Natural killer cell (primary cell): ENCODE results near the gene EEF2K. TPM values are rescaled to one million over a fixed set of nuclear protein-coding genes. Genes with fewer than 3 reads are reported as not detected.
"Not testable (repeated sequence)": the region's sequence is repeated elsewhere in the genome, so short reads cannot be mapped to it uniquely, and the experiment has no call there.

ENCODE experiments used
- ATAC-seq, 3 donors: fragments of 150-1000 bp in 2 of 3; fragments of 200-7000 bp in 1 of 3; cut with Tn5 transposase; 1 replicate in 1 of 3; 2 replicates in 2 of 3; pipeline ENCODE4 v1.10.0; 2021; ENCODE audit warnings: mild to moderate bottlenecking in 2 of 3, moderate library complexity in 2 of 3
- DNase-seq, 2 donors: peaks; one replicate each; pipeline versions ENCODE4 v3.0.0 to v3.0.0-alpha.2; 2013 to 2021; ENCODE audit warnings: mixed read lengths in 1 of 2
- H3K27ac ChIP-seq: one replicate; pipeline ENCODE4 v1.5.1; 2013; ENCODE audit warnings: mild to moderate bottlenecking, low read length
- H3K27me3 ChIP-seq: one replicate; pipeline ENCODE4 v1.6.1; 2013; ENCODE audit warnings: low read length; ENCODE audit not compliant: control insufficient read depth, insufficient read depth
- H3K36me3 ChIP-seq: one replicate; pipeline ENCODE4 v1.6.1; 2013; ENCODE audit warnings: low read length; ENCODE audit not compliant: control insufficient read depth, insufficient read depth
- H3K4me1 ChIP-seq: one replicate; pipeline ENCODE4 v1.6.1; 2013; ENCODE audit warnings: low read length; ENCODE audit not compliant: control insufficient read depth, insufficient read depth
- H3K4me3 ChIP-seq: one replicate; pipeline ENCODE4 v1.5.1; 2013; ENCODE audit warnings: low read length
- H3K9me3 ChIP-seq: one replicate; pipeline ENCODE4 v1.6.1; 2013; ENCODE audit warnings: low read length; ENCODE audit not compliant: control insufficient read depth, insufficient read depth
- H3K27ac Mint-ChIP-seq, 2 donors: one replicate each; pipeline ENCODE4 v1.8.0; 2022; ENCODE audit warnings: mild to moderate bottlenecking in 2 of 2, mixed read lengths in 2 of 2, moderate library complexity in 1 of 2
- H3K27me3 Mint-ChIP-seq, 2 donors: one replicate each; pipeline ENCODE4 v1.8.0; 2022; ENCODE audit warnings: low read depth in 2 of 2, mixed read lengths in 2 of 2
- H3K36me3 Mint-ChIP-seq: one replicate; pipeline ENCODE4 v1.8.0; 2022; ENCODE audit warnings: mixed read lengths
- H3K4me1 Mint-ChIP-seq, 2 donors: one replicate each; pipeline ENCODE4 v1.8.0; 2022; ENCODE audit warnings: mixed read lengths in 2 of 2
- H3K4me3 Mint-ChIP-seq: one replicate; pipeline ENCODE4 v1.8.0; 2022; ENCODE audit warnings: mild to moderate bottlenecking, moderate library complexity, mixed read lengths
- H3K9me3 Mint-ChIP-seq, 2 donors: one replicate each; pipeline ENCODE4 v1.8.0; 2022; ENCODE audit warnings: mixed read lengths in 2 of 2
- CTCF ChIP-seq: fragments of 200-600 bp; IDR thresholded peaks from one replicate; pipeline ENCODE4 v1.8.0; 2022; ENCODE audit warnings: antibody characterized with exemption
- WGBS: methylation state at CpG from one replicate; pipeline ENCODE4 v1.1.7; 2013; ENCODE audit warnings: missing lambda C conversion rate; ENCODE audit not compliant: insufficient coverage; 5-methylcytosine and 5-hydroxymethylcytosine counted together
- intact Hi-C: fragments of 100-400 bp; cut with micrococcal nuclease; formaldehyde crosslinking; loops from one replicate; pipeline ENCODE4 v1.14.2; 2022
- total RNA-seq, 4 donors: library from RNA; stranded (reverse); fragments of 120-200 nt in 1 of 4; gene quantifications; one replicate each; pipeline versions ENCODE4 v1.2.3 to v1.2.4, GENCODE V29; 2013 to 2022

The EEF2K gene
- total RNA-seq, 3 donors from 2014 or later (not counting 1 experiment from before 2014, with no cell fraction given): 12.6 to 33.5 (median 22.9) TPM

- WGBS: 92% methylated on average over 16 of the region's 16 CpGs
- intact Hi-C loops: no loop called here
- TF ChIP-seq CTCF: no peak
- Histone ChIP-seq H3K4me1 (peaks cover 3% of the 10 kb centered on the region), H3K27me3 (peaks cover 3% of the 10 kb centered on the region), H3K27ac (no peak overlapping the region), H3K36me3 (no peaks in the 10 kb centered on the region), H3K9me3 (no peaks in the 10 kb centered on the region), H3K4me3 (no peak overlapping the region)
- H3K9me3 Mint-ChIP-seq: peaks cover 0 to 4% of the 10 kb centered on the region in 2 donors
- no peak overlapping the region for H3K4me3 Mint-ChIP-seq
- peaks cover 0 to 6% of the 10 kb centered on the region in 2 donors for H3K27me3 Mint-ChIP-seq
- no peak for DNase-seq
- H3K36me3 Mint-ChIP-seq: no peaks in the 10 kb centered on the region
- no peak for ATAC-seq
- peaks cover 0 to 6% of the 10 kb centered on the region in 2 donors for H3K4me1 Mint-ChIP-seq
- no peak overlapping the region for H3K27ac Mint-ChIP-seq
Observed at GRCh38 chr16:22165508-22166285, 40.4 kb upstream of the EEF2K start.

- ATAC-seq: no peak
- Mint-ChIP-seq H3K4me3 (no peak overlapping the region), H3K36me3 (no peaks in the 10 kb centered on the region), H3K4me1 (no peaks in the 10 kb centered on the region), H3K9me3 (no peaks in the 10 kb centered on the region), H3K27ac (no peak overlapping the region), H3K27me3 (no peaks in the 10 kb centered on the region)
- 91% methylated on average over 6 of the region's 6 CpGs for WGBS
- Histone ChIP-seq H3K4me1 (no peaks in the 10 kb centered on the region), H3K27me3 (no peaks in the 10 kb centered on the region), H3K4me3 (no peak overlapping the region), H3K27ac (no peak overlapping the region), H3K36me3 (no peaks in the 10 kb centered on the region), H3K9me3 (no peaks in the 10 kb centered on the region)
- DNase-seq: no peak
- no peak for TF ChIP-seq CTCF
- intact Hi-C loops: no loop called here
Observed at GRCh38 chr16:22171953-22172352, 34.1 kb upstream of the EEF2K start.

GRCh38 chr16:22172642-22173041 is 33.4 kb upstream of the EEF2K start:
- H3K27me3 Mint-ChIP-seq, H3K4me1 Mint-ChIP-seq, H3K36me3 ChIP-seq, intact Hi-C loops, ATAC-seq, H3K9me3 ChIP-seq, H3K4me3 Mint-ChIP-seq, H3K27ac ChIP-seq, H3K4me1 ChIP-seq, H3K9me3 Mint-ChIP-seq, H3K27ac Mint-ChIP-seq, H3K27me3 ChIP-seq, H3K36me3 Mint-ChIP-seq, DNase-seq, H3K4me3 ChIP-seq: not testable (repeated sequence)
- WGBS: 71% methylated on average over 1 of the region's 1 CpG

- H3K4me1 Mint-ChIP-seq: no peaks in the 10 kb centered on the region
- Histone ChIP-seq H3K4me3 (no peak overlapping the region), H3K27me3 (no peaks in the 10 kb centered on the region), H3K9me3 (no peaks in the 10 kb centered on the region), H3K27ac (no peak overlapping the region), H3K36me3 (no peaks in the 10 kb centered on the region), H3K4me1 (no peaks in the 10 kb centered on the region)
- ATAC-seq (no peak), DNase-seq (no peak)
- intact Hi-C loops: no loop called here
- 69% methylated on average over 9 of the region's 9 CpGs for WGBS
- H3K27ac Mint-ChIP-seq: no peak overlapping the region
- H3K9me3 Mint-ChIP-seq: no peaks in the 10 kb centered on the region
- no peaks in the 10 kb centered on the region for H3K36me3 Mint-ChIP-seq
- no peak for TF ChIP-seq CTCF
- no peaks in the 10 kb centered on the region for H3K27me3 Mint-ChIP-seq
- H3K4me3 Mint-ChIP-seq: no peak overlapping the region
Observed at GRCh38 chr16:22174642-22175041, 31.4 kb upstream of the EEF2K start.
